Activated T-cell treated with anti-CD3 and anti-CD28 coated beads, Interleukin-2, amount 50 U/mL, for 24 hours (primary cell): ENCODE results near the gene CELF6.
"Not testable (repeated sequence)": the region's sequence is repeated elsewhere in the genome, so short reads cannot be mapped to it uniquely, and the experiment has no call there.

Experiments used
- DNase-seq: peaks from one replicate; pipeline ENCODE4 v3.0.0-alpha.2; 2020
- H3K27ac Mint-ChIP-seq: 2 replicates; pipeline ENCODE4 v1.8.0; 2020; ENCODE audit warnings: mild to moderate bottlenecking, mixed read lengths
- H3K27me3 Mint-ChIP-seq: 2 replicates; pipeline ENCODE4 v1.8.0; 2020; ENCODE audit warnings: mixed read lengths
- H3K36me3 Mint-ChIP-seq: 2 replicates; pipeline ENCODE4 v1.8.0; 2020; ENCODE audit warnings: low read depth, mixed read lengths
- H3K4me1 Mint-ChIP-seq: 2 replicates; pipeline ENCODE4 v1.8.0; 2020; ENCODE audit warnings: low read depth, mixed read lengths
- H3K4me3 Mint-ChIP-seq: 2 replicates; pipeline ENCODE4 v1.8.0; 2020; ENCODE audit warnings: mild to moderate bottlenecking, moderate library complexity, mixed read lengths
- H3K9me3 Mint-ChIP-seq: 2 replicates; pipeline ENCODE4 v1.8.0; 2020; ENCODE audit warnings: mixed read lengths

Gene CELF6

GRCh38 chr15:72304596-72304995 lies 15.4 kb downstream of the CELF6 start:
- no peak overlapping the region for H3K27ac Mint-ChIP-seq
- H3K9me3 Mint-ChIP-seq: no peaks in the 10 kb centered on the region
- no peaks in the 10 kb centered on the region for H3K27me3 Mint-ChIP-seq
- DNase-seq: no peak
- H3K4me3 Mint-ChIP-seq: no peak overlapping the region
- H3K4me1 Mint-ChIP-seq: peaks cover 11% of the 10 kb centered on the region
- H3K36me3 Mint-ChIP-seq: no peaks in the 10 kb centered on the region

GRCh38 chr15:72302955-72303354 lies 17.0 kb downstream of the CELF6 start:
- no peaks in the 10 kb centered on the region for H3K9me3 Mint-ChIP-seq
- no peak for DNase-seq
- no peak overlapping the region for H3K27ac Mint-ChIP-seq
- peaks cover 11% of the 10 kb centered on the region for H3K4me1 Mint-ChIP-seq
- H3K36me3 Mint-ChIP-seq: no peaks in the 10 kb centered on the region
- H3K4me3 Mint-ChIP-seq: no peak overlapping the region
- no peaks in the 10 kb centered on the region for H3K27me3 Mint-ChIP-seq

GRCh38 chr15:72289597-72290325 lies 30.2 kb downstream of the CELF6 start:
- H3K36me3 Mint-ChIP-seq: no peaks in the 10 kb centered on the region
- H3K9me3 Mint-ChIP-seq: no peaks in the 10 kb centered on the region
- H3K27ac Mint-ChIP-seq: no peak overlapping the region
- H3K4me3 Mint-ChIP-seq: no peak overlapping the region
- DNase-seq: no peak
- no peaks in the 10 kb centered on the region for H3K27me3 Mint-ChIP-seq
- H3K4me1 Mint-ChIP-seq: no peaks in the 10 kb centered on the region

- Mint-ChIP-seq H3K4me3 (no peak overlapping the region), H3K36me3 (no peaks in the 10 kb centered on the region), H3K4me1 (no peaks in the 10 kb centered on the region), H3K27me3 (no peaks in the 10 kb centered on the region), H3K27ac (no peak overlapping the region), H3K9me3 (no peaks in the 10 kb centered on the region)
- no peak for DNase-seq
These were observed 31.0 kb downstream of the CELF6 start for GRCh38 chr15:72288796-72289596.

GRCh38 chr15:72285927-72286516 lies 33.9 kb downstream of the CELF6 start:
- peak; percentile 57 for DNase-seq
- Mint-ChIP-seq H3K4me1 (no peaks in the 10 kb centered on the region), H3K27me3 (no peaks in the 10 kb centered on the region), H3K9me3 (no peaks in the 10 kb centered on the region), H3K36me3 (no peaks in the 10 kb centered on the region), H3K4me3 (no peak overlapping the region), H3K27ac (no peak overlapping the region)

GRCh38 chr15:72285402-72285801 lies 34.6 kb downstream of the CELF6 start:
- H3K4me3 Mint-ChIP-seq: no peak overlapping the region

GRCh38 chr15:72284781-72285180 lies 35.2 kb downstream of the CELF6 start:
- Mint-ChIP-seq H3K27me3 (no peaks in the 10 kb centered on the region), H3K4me3 (no peak overlapping the region), H3K27ac (no peak overlapping the region), H3K9me3 (no peaks in the 10 kb centered on the region), H3K4me1 (no peaks in the 10 kb centered on the region), H3K36me3 (no peaks in the 10 kb centered on the region)
- DNase-seq: no peak

More at GRCh38 chr15:72285402-72285801, 34.6 kb downstream of the CELF6 start:
- Mint-ChIP-seq H3K36me3 (no peaks in the 10 kb centered on the region), H3K27me3 (no peaks in the 10 kb centered on the region), H3K9me3 (no peaks in the 10 kb centered on the region), H3K27ac (no peak overlapping the region), H3K4me1 (no peaks in the 10 kb centered on the region)
- no peak for DNase-seq

GRCh38 chr15:72281713-72282112 lies 38.2 kb downstream of the CELF6 start:
- Mint-ChIP-seq H3K4me3 (no peak overlapping the region), H3K36me3 (no peaks in the 10 kb centered on the region), H3K27me3 (no peaks in the 10 kb centered on the region), H3K4me1 (no peaks in the 10 kb centered on the region), H3K9me3 (no peaks in the 10 kb centered on the region), H3K27ac (no peak overlapping the region)
- DNase-seq: no peak

GRCh38 chr15:72280751-72281150 lies 39.2 kb downstream of the CELF6 start:
- Mint-ChIP-seq H3K36me3 (no peaks in the 10 kb centered on the region), H3K4me1 (no peaks in the 10 kb centered on the region), H3K9me3 (no peaks in the 10 kb centered on the region), H3K4me3 (no peak overlapping the region), H3K27me3 (no peaks in the 10 kb centered on the region), H3K27ac (no peak overlapping the region)
- no peak for DNase-seq

- Mint-ChIP-seq H3K36me3 (no peaks in the 10 kb centered on the region), H3K27ac (no peak overlapping the region), H3K4me1 (peaks cover 5% of the 10 kb centered on the region)
These were observed 41.2 kb downstream of the CELF6 start for GRCh38 chr15:72278737-72279136.

GRCh38 chr15:72276326-72276700 lies 43.6 kb downstream of the CELF6 start:
- Mint-ChIP-seq H3K9me3 (no peaks in the 10 kb centered on the region), H3K27me3 (no peaks in the 10 kb centered on the region), H3K4me3 (no peak overlapping the region), H3K27ac (no peak overlapping the region), H3K36me3 (peaks cover 5% of the 10 kb centered on the region), H3K4me1 (peaks cover 20% of the 10 kb centered on the region)
- DNase-seq: no peak

More at GRCh38 chr15:72278737-72279136, 41.2 kb downstream of the CELF6 start:
- no peak for DNase-seq
- no peak overlapping the region for H3K4me3 Mint-ChIP-seq
- no peaks in the 10 kb centered on the region for H3K9me3 Mint-ChIP-seq
- no peaks in the 10 kb centered on the region for H3K27me3 Mint-ChIP-seq

- H3K4me3 Mint-ChIP-seq, DNase-seq, H3K27ac Mint-ChIP-seq, H3K36me3 Mint-ChIP-seq, H3K9me3 Mint-ChIP-seq, H3K27me3 Mint-ChIP-seq: not testable (repeated sequence)
- peaks cover 25% of the 10 kb centered on the region for H3K4me1 Mint-ChIP-seq
These were observed 44.2 kb downstream of the CELF6 start for GRCh38 chr15:72275635-72276325.

GRCh38 chr15:72272997-72273352 lies 47.0 kb downstream of the CELF6 start:
- Mint-ChIP-seq H3K27ac (peak overlapping the region; percentile 93), H3K9me3 (no peaks in the 10 kb centered on the region), H3K27me3 (no peaks in the 10 kb centered on the region), H3K4me3 (peak overlapping the region; percentile 84), H3K36me3 (peaks cover 32% of the 10 kb centered on the region), H3K4me1 (peaks cover 37% of the 10 kb centered on the region)
- DNase-seq: no peak

GRCh38 chr15:72272213-72272996 lies 47.6 kb downstream of the CELF6 start, which contains the start of gene PARP6:
PARP6 (minus strand) TSS chr15:72272554; CDS start chr15:72267477, 5,077 bp downstream.
- peak; percentile 98 for DNase-seq
- Mint-ChIP-seq H3K4me1 (peaks cover 38% of the 10 kb centered on the region), H3K27ac (peak within 1 kb of the TSS; percentile 93), H3K9me3 (no peaks in the 10 kb centered on the region), H3K4me3 (peak within 1 kb of the TSS; percentile 92), H3K36me3 (peaks cover 38% of the 10 kb centered on the region), H3K27me3 (no peaks in the 10 kb centered on the region)
